Left lobe of liver (tissue), 2 donors: Measurements from ENCODE around the gene NHLH1. TPM values are rescaled to one million over a fixed set of nuclear protein-coding genes. Genes with fewer than 3 reads are reported as not detected.
A peak's percentile ranks its signal among the peaks of the same experiment; 100 is the strongest.

ENCODE experiments used
- ATAC-seq: fragments of 200-7000 bp; cut with Tn5 transposase; one replicate; pipeline ENCODE4 v1.9.1; 2020; ENCODE audit warnings: mild to moderate bottlenecking, moderate library complexity
- DNase-seq: peaks from one replicate; pipeline ENCODE4 v3.0.0-alpha.2; 2020; ENCODE audit warnings: low spot score
- total RNA-seq: library from RNA; stranded (reverse); gene quantifications from one replicate; pipeline ENCODE4 v1.2.1, GENCODE V29; 2021
- donor health status: DM: no; HTN: no; CAD: no; lungs with moderate emphysema.
- donor health status: DM: no; HTN: yes; CAD: no.

NHLH1 gene
- total RNA-seq, 1 donor from 2014 or later, result 0.10 TPM

DNA sequence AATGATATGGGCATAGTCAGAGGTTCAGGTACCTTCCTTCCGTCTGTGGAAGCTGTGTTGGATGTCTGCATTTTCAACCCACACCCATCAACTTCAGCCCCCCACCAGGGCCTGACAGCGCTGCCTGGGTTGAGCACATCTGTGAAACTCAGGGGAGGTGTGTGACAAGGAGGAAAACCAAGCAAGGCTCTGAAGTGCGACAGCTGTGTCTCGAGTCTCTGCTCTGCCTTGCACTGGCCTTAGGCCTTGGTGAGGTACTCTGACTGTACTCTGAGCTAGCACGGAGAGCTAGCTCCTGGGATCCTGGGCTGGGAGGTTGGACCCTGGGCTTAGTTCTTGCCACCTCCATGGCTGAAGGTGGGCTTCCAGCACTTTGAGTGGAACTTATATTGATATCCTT is 42.6 kb downstream of the NHLH1 start:
- no peak for DNase-seq
- ATAC-seq, result no peak

DNA sequence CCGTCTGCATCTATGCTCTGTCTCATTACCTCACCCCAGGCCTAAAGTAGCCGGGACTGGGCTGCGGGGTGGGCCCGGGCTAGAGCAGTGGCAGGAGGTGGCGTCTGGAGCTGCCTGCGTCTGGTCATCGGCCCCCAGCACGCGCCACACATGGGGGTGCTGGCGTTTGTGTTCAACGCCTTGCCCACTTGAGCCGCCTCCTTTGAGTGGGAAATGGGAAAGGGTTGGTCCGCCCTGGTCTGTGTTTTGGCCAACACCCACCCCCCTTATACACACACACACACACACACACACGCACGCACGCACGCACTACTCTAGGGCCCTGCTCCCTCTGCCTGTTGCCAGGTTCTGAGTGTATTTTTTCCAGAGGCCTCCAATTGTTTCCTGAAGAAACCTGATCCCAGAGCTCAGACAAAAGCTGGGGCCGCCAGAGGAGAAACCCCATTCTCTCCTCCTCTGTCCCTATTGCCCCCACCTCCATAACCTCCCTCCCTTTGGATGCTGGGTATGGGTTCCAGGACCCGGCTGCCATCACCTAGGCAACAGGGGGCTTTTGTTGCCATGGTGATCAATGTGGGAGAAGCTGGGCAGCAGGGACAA is 43.6 kb downstream of the NHLH1 start:
- DNase-seq (no peak), ATAC-seq (no peak)

GRCh38 chr1:160411271-160412027 is 44.6 kb downstream of the NHLH1 start:
- ATAC-seq (no peak), DNase-seq (no peak)

DNA sequence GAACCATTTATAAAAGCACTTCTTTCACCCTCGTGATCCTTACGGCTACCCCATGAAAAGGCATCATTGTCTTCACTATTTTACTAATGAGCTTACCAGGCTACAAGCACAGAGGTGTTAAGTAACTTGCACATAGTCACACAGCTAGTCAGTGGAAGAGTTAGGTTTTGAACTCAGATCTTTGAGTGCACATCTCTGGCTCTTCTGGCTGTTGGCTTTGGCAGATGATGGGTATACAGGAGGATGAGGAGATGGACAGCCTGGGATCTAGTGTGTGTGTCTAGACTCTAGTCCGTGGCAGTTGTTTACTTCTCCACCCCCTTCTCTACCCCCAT is 45.1 kb downstream of the NHLH1 start:
- ATAC-seq, result no peak
- DNase-seq, result no peak

- DNase-seq (no peak), ATAC-seq (no peak)
These were observed 46.8 kb downstream of the NHLH1 start for GRCh38 chr1:160413716-160414115.

- DNase-seq (no peak), ATAC-seq (no peak)
These were observed 48.0 kb downstream of the NHLH1 start for GRCh38 chr1:160414881-160415280.

GRCh38 chr1:160415696-160416290 is 48.9 kb downstream of the NHLH1 start:
- ATAC-seq (no peak), DNase-seq (no peak)

DNA sequence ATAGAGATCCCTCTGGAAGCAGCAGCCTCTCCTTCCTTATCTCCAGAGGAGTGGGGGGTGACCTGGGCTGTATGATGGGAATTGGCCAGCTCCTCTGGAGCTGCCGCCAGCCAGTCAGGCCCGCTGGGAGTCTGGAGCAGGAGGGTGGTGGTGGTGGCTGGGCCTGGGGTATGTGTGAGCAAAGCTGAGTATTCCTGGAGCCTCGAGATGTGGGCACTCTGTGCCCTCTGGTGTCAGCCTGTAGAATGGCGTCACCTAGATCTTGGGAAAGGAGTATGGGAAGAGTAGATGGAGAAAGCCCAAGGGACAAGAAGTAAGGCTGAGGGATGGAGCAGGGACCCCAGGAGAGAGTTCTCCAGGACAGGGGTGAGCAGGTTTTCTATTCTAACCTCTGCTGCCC is 49.5 kb downstream of the NHLH1 start:
- ATAC-seq, result peak; percentile 70

DNA sequence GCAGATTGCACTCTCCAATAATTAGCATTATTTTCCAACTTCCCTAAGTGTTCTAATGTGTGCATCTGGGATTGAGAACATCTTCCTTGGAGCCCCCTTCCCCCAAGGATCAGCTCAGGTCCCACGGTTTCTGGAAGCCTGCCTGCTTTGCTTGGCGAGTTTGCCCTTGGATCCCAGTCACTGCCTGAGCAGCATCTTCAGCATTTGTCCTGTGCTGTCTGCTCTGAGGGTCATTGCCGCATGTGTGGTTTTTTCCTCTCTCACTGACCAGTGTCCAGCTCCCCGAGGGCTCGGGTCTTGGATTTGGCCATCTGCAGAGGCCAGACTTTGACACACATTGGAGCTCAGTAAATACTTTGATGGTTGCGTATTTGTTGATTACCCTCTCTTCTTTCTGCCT is 51.6 kb downstream of the NHLH1 start:
- ATAC-seq (no peak), DNase-seq (no peak)

More for the DNA sequence above, 49.5 kb downstream of the NHLH1 start:
- no peak for DNase-seq

DNA sequence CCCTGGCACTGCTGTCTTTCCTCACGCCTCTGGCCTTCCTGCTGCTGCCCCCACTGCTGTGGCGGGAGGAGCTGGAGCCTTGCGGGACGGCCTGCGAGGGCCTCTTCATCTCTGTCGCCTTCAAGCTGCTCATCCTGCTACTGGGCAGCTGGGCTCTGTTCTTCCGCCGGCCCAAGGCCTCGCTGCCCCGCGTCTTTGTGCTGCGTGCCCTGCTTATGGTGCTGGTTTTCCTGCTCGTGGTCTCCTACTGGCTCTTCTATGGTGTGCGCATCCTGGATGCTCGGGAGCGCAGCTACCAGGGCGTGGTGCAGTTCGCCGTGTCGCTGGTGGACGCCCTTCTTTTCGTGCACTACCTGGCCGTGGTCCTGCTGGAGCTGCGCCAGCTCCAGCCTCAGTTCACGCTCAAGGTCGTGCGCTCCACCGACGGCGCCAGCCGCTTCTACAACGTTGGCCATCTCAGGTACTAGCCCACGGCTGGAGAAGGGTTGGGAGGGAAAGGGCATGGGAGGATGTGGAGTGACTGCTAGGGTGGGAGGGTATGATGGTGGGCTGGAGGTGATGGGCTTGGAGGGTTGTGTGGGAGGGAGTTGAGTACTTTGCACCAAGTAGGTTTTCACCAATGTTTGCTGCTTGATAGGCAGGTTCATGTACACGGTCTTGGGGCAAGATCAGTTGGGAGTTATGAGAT is 52.4 kb downstream of the NHLH1 start:
- ATAC-seq, result no peak
- no peak for DNase-seq

GRCh38 chr1:160419838-160420169 is 52.9 kb downstream of the NHLH1 start:
- DNase-seq (no peak), ATAC-seq (no peak)

GRCh38 chr1:160420881-160421842 is 54.3 kb downstream of the NHLH1 start:
- ATAC-seq (no peak), DNase-seq (no peak)

DNA sequence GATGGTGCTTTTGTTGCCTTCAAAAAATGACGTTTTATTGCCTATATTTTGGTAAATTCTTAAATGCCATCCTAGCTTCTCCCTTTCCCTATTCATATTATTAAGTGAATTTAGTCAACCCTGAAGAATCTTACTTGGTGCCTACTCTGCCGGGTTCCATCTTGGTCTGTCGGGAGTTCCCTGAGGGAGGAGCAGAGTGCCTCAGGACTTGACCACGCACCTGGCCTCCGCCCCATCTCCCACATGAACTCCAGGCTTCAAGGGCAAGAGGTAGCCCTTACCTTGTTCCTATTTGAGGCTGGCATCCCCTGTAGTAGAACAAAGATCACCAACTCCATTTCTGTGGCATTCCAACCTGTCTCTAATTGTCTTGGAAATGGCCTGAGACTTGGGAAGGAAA is 55.0 kb downstream of the NHLH1 start:
- DNase-seq (no peak), ATAC-seq (no peak)

Other genes with a start within 250 kb of the NHLH1 start
- gene ATP1A4, start 215.5 kb upstream of the NHLH1 start, total RNA-seq, result not detected
- gene CASQ1, start 176.5 kb upstream of the NHLH1 start, total RNA-seq, result not detected
- 11.3 TPM for gene PEA15, start 161.7 kb upstream of the NHLH1 start, total RNA-seq
- gene DCAF8, start 104.5 kb upstream of the NHLH1 start, total RNA-seq, result 127 TPM
- 82.5 TPM for gene PEX19, start 81.9 kb upstream of the NHLH1 start, total RNA-seq
- 94.8 TPM for gene COPA, start 23.8 kb upstream of the NHLH1 start, total RNA-seq
- 32.1 TPM for gene NCSTN, start 23.7 kb upstream of the NHLH1 start, total RNA-seq
- 0.20 TPM for gene VANGL2, start 33.5 kb downstream of the NHLH1 start, total RNA-seq
- gene SLAMF6, start 156.2 kb downstream of the NHLH1 start, total RNA-seq, result 0.23 TPM
- gene CD84, start 212.4 kb downstream of the NHLH1 start, total RNA-seq, result 3.2 TPM